ENCODE data around the gene KRT38. TPM values are rescaled to one million over a fixed set of nuclear protein-coding genes. Genes with fewer than 3 reads are reported as not detected.

The KRT38 gene
- total and polyA plus RNA-seq, 7 experiments from 2014 or later, result not detected

GRCh38 chr17:41421116-41421515 is 19.7 kb downstream of the KRT38 start:
- H3K4me3 ChIP-seq (ENCODE audit: low read length), result no peak overlapping the region
- no peaks in the 10 kb centered on the region for H3K36me3 ChIP-seq (ENCODE audit: control insufficient read depth in 2 of 3, insufficient read depth in 3 of 3, low read length in 3 of 3)
- peaks cover 0 to 2% (median 0%) of the 10 kb centered on the region in 5 donors for H3K27me3 Mint-ChIP-seq
- H3K27me3 ChIP-seq (ENCODE audit: control insufficient read depth in 2 of 2, insufficient read depth in 2 of 2, low read length in 2 of 2), result no peaks in the 10 kb centered on the region
- ATAC-seq (no peak), DNase-seq (no peak)
- H3K9me3 Mint-ChIP-seq, result no peaks in the 10 kb centered on the region
- H3K27ac ChIP-seq (ENCODE audit: low read depth, low read length), result no peak overlapping the region
- H3K36me3 Mint-ChIP-seq, result no peaks in the 10 kb centered on the region
- H3K4me1 Mint-ChIP-seq, result peaks cover 0 to 19% (median 9%) of the 10 kb centered on the region in 7 donors
- intact Hi-C loops (cut with micrococcal nuclease), result no loop called here
- peaks cover 0 to 6% of the 10 kb centered on the region in 2 donors for H3K4me1 ChIP-seq (ENCODE audit: control insufficient read depth in 2 of 2, insufficient read depth in 2 of 2, low read length in 2 of 2)
- H3K4me3 Mint-ChIP-seq, result no peak overlapping the region
- peak overlapping the region in 1 of 9 donors; percentile 83 for H3K27ac Mint-ChIP-seq
- H3K9me3 ChIP-seq (ENCODE audit: control insufficient read depth in 2 of 3, low read length in 3 of 3), result no peaks in the 10 kb centered on the region
- ChIA-PET CTCF (no interaction called here), POLR2A (no interaction called here)

GRCh38 chr17:41420134-41420533 is 20.6 kb downstream of the KRT38 start:
- no peak overlapping the region for H3K27ac ChIP-seq (ENCODE audit: low read depth, low read length)
- no peaks in the 10 kb centered on the region for H3K27me3 Mint-ChIP-seq
- no peak overlapping the region for H3K4me3 Mint-ChIP-seq
- no peaks in the 10 kb centered on the region for H3K36me3 Mint-ChIP-seq
- DNase-seq (no peak), ATAC-seq (no peak)
- peaks cover 0 to 19% (median 9%) of the 10 kb centered on the region in 7 donors for H3K4me1 Mint-ChIP-seq
- no peak overlapping the region for H3K4me3 ChIP-seq (ENCODE audit: low read length)
- H3K9me3 Mint-ChIP-seq, result no peaks in the 10 kb centered on the region
- intact Hi-C loops (cut with micrococcal nuclease), result no loop called here
- ChIA-PET POLR2A (no interaction called here), CTCF (interaction anchor here (0.7 to 1.2 kb wide), 2 partner anchors 25 to 98 kb away, joined by 3 read pairs; no protein-coding TSS in a partner anchor)
- H3K27me3 ChIP-seq (ENCODE audit: control insufficient read depth in 2 of 2, insufficient read depth in 2 of 2, low read length in 2 of 2), result no peaks in the 10 kb centered on the region
- no peaks in the 10 kb centered on the region for H3K9me3 ChIP-seq (ENCODE audit: control insufficient read depth in 2 of 3, low read length in 3 of 3)
- peak overlapping the region in 1 of 9 donors; percentile 84 for H3K27ac Mint-ChIP-seq
- peaks cover 0 to 6% of the 10 kb centered on the region in 2 donors for H3K4me1 ChIP-seq (ENCODE audit: control insufficient read depth in 2 of 2, insufficient read depth in 2 of 2, low read length in 2 of 2)
- no peaks in the 10 kb centered on the region for H3K36me3 ChIP-seq (ENCODE audit: control insufficient read depth in 2 of 3, insufficient read depth in 3 of 3, low read length in 3 of 3)

DNA sequence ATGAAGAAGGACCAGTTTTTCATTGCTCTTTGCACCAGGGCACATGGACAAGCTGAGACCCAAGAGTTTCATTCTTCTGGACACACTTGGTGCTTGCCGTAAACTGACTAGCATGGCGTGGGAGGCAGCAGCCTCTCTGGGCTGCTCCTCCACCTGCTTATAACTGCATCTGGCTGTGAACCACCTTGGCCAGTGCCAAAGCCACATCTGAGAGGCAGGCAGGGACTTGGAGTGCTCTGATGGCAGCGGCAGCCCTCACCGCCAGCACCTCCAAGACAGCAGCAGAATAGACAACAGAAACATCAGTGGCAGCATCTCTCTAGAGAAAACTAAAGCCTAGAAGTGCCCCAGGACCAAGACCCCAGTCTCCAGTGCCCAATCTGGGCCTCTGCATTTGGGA is 21.1 kb downstream of the KRT38 start:
- POLR2A ChIA-PET, result no interaction called here

DNA sequence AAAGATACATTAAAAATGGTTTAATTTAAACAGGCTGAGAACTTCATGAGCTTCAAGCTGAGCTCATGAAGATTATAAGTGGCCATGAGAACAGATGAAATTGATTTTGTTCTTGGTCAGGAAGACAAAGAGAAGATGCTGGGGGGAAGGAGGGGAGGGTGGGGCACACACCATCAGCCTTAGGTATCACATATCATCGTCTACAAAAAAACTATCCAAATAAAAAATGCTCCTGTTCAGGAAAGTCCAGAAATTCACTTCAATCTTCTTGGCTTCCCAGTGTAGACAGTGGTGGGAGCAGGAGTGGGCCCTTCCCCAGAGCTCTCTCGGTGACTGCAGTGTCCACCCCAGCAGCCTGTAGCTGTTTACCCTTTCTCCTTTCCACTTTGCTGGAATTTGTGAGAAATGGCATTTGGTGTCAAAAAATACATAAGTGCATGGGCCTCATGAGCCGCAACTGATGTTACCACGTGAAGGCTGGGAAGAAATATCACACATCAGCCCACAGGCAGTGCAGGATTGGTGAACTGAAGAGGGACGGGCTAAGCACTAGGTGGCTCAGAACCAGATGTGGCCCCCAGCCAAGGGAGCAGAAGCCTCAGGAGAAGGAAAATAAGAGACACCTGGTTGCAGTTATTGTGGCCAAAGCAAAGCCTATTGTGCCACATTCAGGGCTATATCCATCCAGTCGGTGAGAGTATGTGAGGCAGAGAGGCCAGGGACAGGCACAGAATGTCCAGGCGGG is 22.5 kb downstream of the KRT38 start:
- Histone ChIP-seq H3K36me3 (ENCODE audit: control insufficient read depth in 2 of 3, insufficient read depth in 3 of 3, low read length in 3 of 3) (no peaks in the 10 kb centered on the region), H3K27me3 (ENCODE audit: control insufficient read depth in 2 of 2, insufficient read depth in 2 of 2, low read length in 2 of 2) (no peaks in the 10 kb centered on the region), H3K27ac (ENCODE audit: low read depth, low read length) (no peak overlapping the region), H3K9me3 (ENCODE audit: control insufficient read depth in 2 of 3, low read length in 3 of 3) (no peaks in the 10 kb centered on the region), H3K4me3 (ENCODE audit: low read length) (no peak overlapping the region), H3K4me1 (ENCODE audit: control insufficient read depth in 2 of 2, insufficient read depth in 2 of 2, low read length in 2 of 2) (peaks cover 0 to 6% of the 10 kb centered on the region in 2 donors)
- Mint-ChIP-seq H3K4me3 (no peak overlapping the region), H3K36me3 (no peaks in the 10 kb centered on the region), H3K9me3 (no peaks in the 10 kb centered on the region), H3K27ac (peak overlapping the region in 3 of 9 donors; percentile 9 to 64 (median 58)), H3K27me3 (no peaks in the 10 kb centered on the region), H3K4me1 (peaks cover 0 to 19% (median 9%) of the 10 kb centered on the region in 7 donors)
- ChIA-PET POLR2A (interaction anchor here (0.6 to 1.8 kb wide), 2 partner anchors 9 to 28 kb away, joined by 3 to 5 read pairs; no protein-coding TSS in a partner anchor), CTCF (no interaction called here)
- ATAC-seq, result no peak
- DNase-seq, result no peak
- intact Hi-C loops (cut with micrococcal nuclease), result no loop called here

More for the DNA sequence above, 21.1 kb downstream of the KRT38 start:
- H3K36me3 Mint-ChIP-seq, result no peaks in the 10 kb centered on the region
- no peaks in the 10 kb centered on the region for H3K9me3 Mint-ChIP-seq
- H3K4me1 ChIP-seq (ENCODE audit: control insufficient read depth in 2 of 2, insufficient read depth in 2 of 2, low read length in 2 of 2), result peaks cover 0 to 6% of the 10 kb centered on the region in 2 donors
- no peak overlapping the region for H3K4me3 Mint-ChIP-seq
- no peak overlapping the region for H3K27ac Mint-ChIP-seq
- H3K4me3 ChIP-seq (ENCODE audit: low read length), result no peak overlapping the region
- H3K9me3 ChIP-seq (ENCODE audit: control insufficient read depth in 2 of 3, low read length in 3 of 3), result no peaks in the 10 kb centered on the region
- ATAC-seq (no peak), DNase-seq (no peak)
- H3K27ac ChIP-seq (ENCODE audit: low read depth, low read length), result no peak overlapping the region
- peaks cover 0 to 19% (median 9%) of the 10 kb centered on the region in 7 donors for H3K4me1 Mint-ChIP-seq
- intact Hi-C loops (cut with micrococcal nuclease), result no loop called here
- H3K27me3 Mint-ChIP-seq, result no peaks in the 10 kb centered on the region
- H3K36me3 ChIP-seq (ENCODE audit: control insufficient read depth in 2 of 3, insufficient read depth in 3 of 3, low read length in 3 of 3), result no peaks in the 10 kb centered on the region
- no peaks in the 10 kb centered on the region for H3K27me3 ChIP-seq (ENCODE audit: control insufficient read depth in 2 of 2, insufficient read depth in 2 of 2, low read length in 2 of 2)
- CTCF ChIA-PET, result interaction anchor here (0.7 to 1.2 kb wide), 2 partner anchors 25 to 97 kb away, joined by 3 read pairs; no protein-coding TSS in a partner anchor

GRCh38 chr17:41417576-41418015 is 23.2 kb downstream of the KRT38 start:
- Histone ChIP-seq H3K9me3 (ENCODE audit: control insufficient read depth in 2 of 3, low read length in 3 of 3) (no peaks in the 10 kb centered on the region), H3K36me3 (ENCODE audit: control insufficient read depth in 2 of 3, insufficient read depth in 3 of 3, low read length in 3 of 3) (no peaks in the 10 kb centered on the region), H3K27me3 (ENCODE audit: control insufficient read depth in 2 of 2, insufficient read depth in 2 of 2, low read length in 2 of 2) (no peaks in the 10 kb centered on the region), H3K27ac (ENCODE audit: low read depth, low read length) (no peak overlapping the region), H3K4me1 (ENCODE audit: control insufficient read depth in 2 of 2, insufficient read depth in 2 of 2, low read length in 2 of 2) (peaks cover 0 to 6% of the 10 kb centered on the region in 2 donors), H3K4me3 (ENCODE audit: low read length) (no peak overlapping the region)
- no peak for DNase-seq
- ChIA-PET CTCF (no interaction called here), POLR2A (interaction anchor here (1.8 kb wide), 1 partner anchor 9 kb away, joined by 5 read pairs; no protein-coding TSS in a partner anchor)
- peaks cover 0 to 19% (median 9%) of the 10 kb centered on the region in 7 donors for H3K4me1 Mint-ChIP-seq
- ATAC-seq, result no peak
- no peaks in the 10 kb centered on the region for H3K9me3 Mint-ChIP-seq
- H3K27me3 Mint-ChIP-seq, result no peaks in the 10 kb centered on the region
- no peak overlapping the region for H3K4me3 Mint-ChIP-seq
- H3K27ac Mint-ChIP-seq, result peak overlapping the region in 4 of 9 donors; percentile 9 to 64 (median 57)
- H3K36me3 Mint-ChIP-seq, result no peaks in the 10 kb centered on the region
- intact Hi-C loops (cut with micrococcal nuclease), result no loop called here

GRCh38 chr17:41417127-41417526 is 23.7 kb downstream of the KRT38 start:
- H3K27me3 ChIP-seq (ENCODE audit: control insufficient read depth in 2 of 2, insufficient read depth in 2 of 2, low read length in 2 of 2), result no peaks in the 10 kb centered on the region
- H3K9me3 ChIP-seq (ENCODE audit: control insufficient read depth in 2 of 3, low read length in 3 of 3), result no peaks in the 10 kb centered on the region
- POLR2A ChIA-PET, result interaction anchor here (1.8 kb wide), 1 partner anchor 8 kb away, joined by 5 read pairs; no protein-coding TSS in a partner anchor
- peaks cover 0 to 19% (median 9%) of the 10 kb centered on the region in 7 donors for H3K4me1 Mint-ChIP-seq
- no peaks in the 10 kb centered on the region for H3K36me3 ChIP-seq (ENCODE audit: control insufficient read depth in 2 of 3, insufficient read depth in 3 of 3, low read length in 3 of 3)
- H3K9me3 Mint-ChIP-seq, result no peaks in the 10 kb centered on the region
- no peak overlapping the region for H3K4me3 Mint-ChIP-seq
- DNase-seq, result no peak
- no peaks in the 10 kb centered on the region for H3K27me3 Mint-ChIP-seq
- H3K27ac ChIP-seq (ENCODE audit: low read depth, low read length), result no peak overlapping the region
- intact Hi-C loops (cut with micrococcal nuclease), result no loop called here
- no peak overlapping the region for H3K4me3 ChIP-seq (ENCODE audit: low read length)
- ATAC-seq, result no peak
- H3K4me1 ChIP-seq (ENCODE audit: control insufficient read depth in 2 of 2, insufficient read depth in 2 of 2, low read length in 2 of 2), result peaks cover 0 to 6% of the 10 kb centered on the region in 2 donors
- peak overlapping the region in 1 of 9 donors; percentile 9 for H3K27ac Mint-ChIP-seq
- CTCF ChIA-PET, result no interaction called here
- no peaks in the 10 kb centered on the region for H3K36me3 Mint-ChIP-seq
